HepG2 (cell line): Measurements from ENCODE around the gene KLHL11. TPM values are rescaled to one million over a fixed set of nuclear protein-coding genes. Genes with fewer than 3 reads are reported as not detected.

Source experiments
- ATAC-seq: fragments of 200-7000 bp; cut with Tn5 transposase; 3 replicates; pipeline ENCODE4 v1.9.1; 2020; ENCODE audit warnings: mild to moderate bottlenecking, moderate library complexity
- BruUV-seq: library from RNA; stranded (reverse); fragments of 400-500 nt; replicated peaks from 2 replicates; lab custom pipeline; 2021; lab: Mats Ljungman, UMichigan
- CTCF ChIA-PET: fragments of 300-600 bp; formaldehyde crosslinking; extraction: SDS; loops from one replicate; lab custom pipeline; 2021; ENCODE audit warnings: low total read pairs, inconsistent platforms, low intra/inter-chr PET ratio; lab: Yijun Ruan, JAX
- POLR2A ChIA-PET: fragments of 350-600 bp; sonication (Branson Sonifier 250); formaldehyde crosslinking; loops from one replicate; lab custom pipeline; 2020; ENCODE audit warnings: antibody characterized with exemption, inconsistent platforms; lab: Yijun Ruan, JAX
- DNase-seq: peaks from one replicate; pipeline ENCODE4 v3.0.0-alpha.2; 2015; ENCODE audit warnings: low spot score
- FAIRE-seq: peaks from 3 replicates; lab custom pipeline; 2011; peaks lifted over from hg19 to GRCh38; lab: Jason Lieb, UNC
- H2AFZ ChIP-seq: one replicate; pipeline ENCODE4 v1.6.1; 2011; ENCODE audit warnings: low read length, inconsistent platforms
- H3K27ac ChIP-seq: fragments of 300-600 bp; 3 replicates; pipeline ENCODE4 v1.8.0; 2011; ENCODE audit warnings: mixed run types, mild to moderate bottlenecking, mixed read lengths, low read length, inconsistent platforms; ENCODE audit not compliant: insufficient read depth; ENCODE audit errors: extremely low read length
- H3K27me3 ChIP-seq, 2 experiments: fragments of 200-600 bp in 1 of 2; 2 replicates in 1 of 2; 3 replicates in 1 of 2; pipeline versions ENCODE4 v1.6.0 to v1.8.0; 2011; ENCODE audit warnings: low read length in 2 of 2, mild to moderate bottlenecking in 2 of 2, moderate library complexity in 2 of 2, inconsistent platforms in 1 of 2; ENCODE audit not compliant: insufficient read depth in 2 of 2, control insufficient read depth in 1 of 2
- H3K36me3 ChIP-seq, 2 experiments: fragments of 200-600 bp in 1 of 2; replicated peaks in 1 of 2; 2 replicates in 1 of 2; 3 replicates in 1 of 2; pipeline versions ENCODE4 v1.5.1 to v1.8.0; 2011; ENCODE audit warnings: low read length in 2 of 2, inconsistent platforms in 1 of 2; ENCODE audit not compliant: insufficient read depth in 2 of 2, control insufficient read depth in 1 of 2
- H3K4me1 ChIP-seq: 2 replicates; pipeline ENCODE4 v1.5.1; 2012; ENCODE audit warnings: low read length, inconsistent platforms; ENCODE audit not compliant: insufficient read depth
- H3K4me2 ChIP-seq: 2 replicates; pipeline ENCODE4 v1.6.0; 2011; ENCODE audit warnings: low read depth, low read length, inconsistent platforms
- H3K4me3 ChIP-seq, 3 experiments: fragments of 200-600 bp in 1 of 3; sonication (generic), shearing (Covaris generic) in 1 of 3; replicated peaks in 1 of 3; 2 replicates each; pipeline ENCODE4 v1.5.1; 2011 to 2016; ENCODE audit warnings: low read length in 3 of 3, inconsistent platforms in 2 of 3, low read depth in 2 of 3, mild to moderate bottlenecking in 2 of 3, control low read depth in 1 of 3, mixed read lengths in 1 of 3; ENCODE audit not compliant: insufficient read depth in 1 of 3
- H3K79me2 ChIP-seq: one replicate; pipeline ENCODE4 v1.6.1; 2011; ENCODE audit warnings: low read length, inconsistent platforms; ENCODE audit not compliant: insufficient read depth
- H3K9ac ChIP-seq: 2 replicates; pipeline ENCODE4 v1.6.0; 2011; ENCODE audit warnings: mild to moderate bottlenecking, low read depth, low read length, inconsistent platforms; ENCODE audit not compliant: insufficient read depth
- H3K9me3 ChIP-seq: 2 replicates; pipeline ENCODE4 v1.5.1; 2012; ENCODE audit warnings: mild to moderate bottlenecking, low read length
- H4K20me1 ChIP-seq: 2 replicates; pipeline ENCODE4 v1.6.0; 2011; ENCODE audit warnings: inconsistent platforms, mild to moderate bottlenecking, low read length, moderate library complexity; ENCODE audit not compliant: insufficient read depth
- CEBPB ChIP-seq: IDR thresholded peaks from 2 replicates; pipeline ENCODE4 v1.6.1; 2011; ENCODE audit warnings: low read depth, low read length, improper control_type of control experiment, borderline replicate concordance
- CEBPG ChIP-seq: IDR thresholded peaks from 2 replicates; pipeline ENCODE4 v1.6.1; 2016
- POLR2AphosphoS2 ChIP-seq: IDR thresholded peaks from 2 replicates; pipeline ENCODE4 v1.6.1; 2011; ENCODE audit warnings: low read depth, low read length, improper control_type of control experiment
- ZNF276 ChIP-seq: sonication (generic); formaldehyde crosslinking; IDR thresholded peaks from 2 replicates; pipeline ENCODE4 v1.4.0; 2020; ENCODE audit warnings: mild to moderate bottlenecking, low read depth, missing genetic modification reagents
- ZNF781 ChIP-seq: sonication (generic); formaldehyde crosslinking; IDR thresholded peaks from 2 replicates; pipeline ENCODE4 v1.5.1; 2020; ENCODE audit warnings: borderline replicate concordance, mild to moderate bottlenecking, missing genetic modification reagents; ENCODE audit errors: not compliant biosample characterization
- WGBS: methylation state at CpG from one replicate; pipeline ENCODE4 v1.1.6; 2017; ENCODE audit warnings: low lambda C conversion rate; 5-methylcytosine and 5-hydroxymethylcytosine counted together
- in situ Hi-C: cut with HindIII; loops from 2 replicates; pipeline ENCODE4 v1.10.0; 2017; ENCODE audit warnings: low pct_unique_long_range_greater_than_20kb; ENCODE audit not compliant: extremely low pct_ligation_motif_present
- intact Hi-C: fragments of 100-400 bp; cut with micrococcal nuclease; formaldehyde crosslinking; loops from one replicate; pipeline ENCODE4 v1.10.0; 2022; ENCODE audit not compliant: unreplicated experiment
- polyA plus RNA-seq, 8 experiments: library from polyadenylated mRNA; depleted of rRNA in 3 of 8; stranded (reverse) in 7 of 8; unstranded in 1 of 8; fragments of >200 nt; fragmentation: Illumina TruSeq in 4 of 8; extraction: Trizol in 4 of 8; gene quantifications; 2 replicates each; pipeline versions ENCODE4 v1.2.1 to v1.2.3, GENCODE V29; 2011 to 2016; ENCODE audit warnings: low read depth in 4 of 8, missing spikeins in 1 of 8, mixed read lengths in 1 of 8; ENCODE audit not compliant: insufficient read depth in 1 of 8
- total RNA-seq, 5 experiments: library from RNA; depleted of rRNA; stranded (reverse); fragments of >200 nt; fragmentation: Illumina TruSeq; extraction: Trizol; gene quantifications; 2 replicates each; pipeline ENCODE4 v1.2.3, GENCODE V29; 2016; ENCODE audit warnings: low read depth in 1 of 5
- TF ChIP-seq, protein P1 (sequence below): sonication (generic); formaldehyde crosslinking; IDR thresholded peaks from 2 replicates; pipeline ENCODE4 v1.4.0; 2020; ENCODE audit warnings: missing genetic modification reagents

KLHL11 gene
- total and polyA plus RNA-seq, 2 of the 13 experiments (the other 11 are each of a cell fraction or from before 2014, with no cell fraction given), result 7.7 to 27.5 TPM

DNA sequence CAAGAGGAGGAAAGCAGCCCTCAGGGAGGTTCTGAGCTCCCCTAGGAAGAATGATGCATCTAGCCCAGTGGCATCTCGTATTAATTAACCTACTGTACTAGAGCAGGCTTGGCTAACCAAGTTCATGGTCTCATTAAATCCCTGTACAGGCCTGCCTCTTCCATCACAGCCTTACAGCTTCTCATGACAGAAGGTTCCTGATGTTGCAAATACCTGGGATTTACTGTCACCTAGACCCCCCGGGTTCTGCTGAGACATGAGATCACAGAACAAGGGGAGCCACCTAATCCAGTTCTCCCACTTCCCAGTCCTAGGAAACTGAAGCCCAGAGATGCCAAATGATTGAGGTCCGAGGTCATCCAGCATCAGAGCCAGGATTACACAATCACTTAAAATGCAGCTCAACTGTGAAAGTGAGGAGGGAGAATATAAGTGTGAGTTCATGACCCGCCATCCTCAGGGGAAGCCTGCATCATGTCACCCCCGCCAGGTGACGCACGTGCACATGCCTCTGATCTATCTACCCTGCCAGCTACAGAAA, 29.6 kb upstream of the KLHL11 start:
- Histone ChIP-seq H3K4me1 (peaks cover 25% of the 10 kb centered on the region), H4K20me1 (no peaks in the 10 kb centered on the region), H2AFZ (no peak overlapping the region), H3K79me2 (no peaks in the 10 kb centered on the region), H3K4me3 (no peak overlapping the region), H3K27me3 (no peaks in the 10 kb centered on the region), H3K4me2 (no peak overlapping the region), H3K36me3 (peaks cover 47 to 81% of the 10 kb centered on the region in 2 experiments), H3K9me3 (no peaks in the 10 kb centered on the region), H3K27ac (no peak overlapping the region), H3K9ac (no peak overlapping the region)
- CTCF ChIA-PET, result interaction anchor here (0.6 kb wide), 1 partner anchor 1361 kb away, joined by 3 read pairs; no protein-coding TSS in a partner anchor
- DNase-seq, result no peak
- WGBS, result 77% methylated on average over 7 of the region's 7 CpGs
- intact Hi-C loops (no loop called here), in situ Hi-C loops (no loop called here)
- peak; percentile 89 for TF ChIP-seq CEBPB
- no peak for TF ChIP-seq ZNF781 (CRISPR knock-in tag)
- TF ChIP-seq, protein P1, sequence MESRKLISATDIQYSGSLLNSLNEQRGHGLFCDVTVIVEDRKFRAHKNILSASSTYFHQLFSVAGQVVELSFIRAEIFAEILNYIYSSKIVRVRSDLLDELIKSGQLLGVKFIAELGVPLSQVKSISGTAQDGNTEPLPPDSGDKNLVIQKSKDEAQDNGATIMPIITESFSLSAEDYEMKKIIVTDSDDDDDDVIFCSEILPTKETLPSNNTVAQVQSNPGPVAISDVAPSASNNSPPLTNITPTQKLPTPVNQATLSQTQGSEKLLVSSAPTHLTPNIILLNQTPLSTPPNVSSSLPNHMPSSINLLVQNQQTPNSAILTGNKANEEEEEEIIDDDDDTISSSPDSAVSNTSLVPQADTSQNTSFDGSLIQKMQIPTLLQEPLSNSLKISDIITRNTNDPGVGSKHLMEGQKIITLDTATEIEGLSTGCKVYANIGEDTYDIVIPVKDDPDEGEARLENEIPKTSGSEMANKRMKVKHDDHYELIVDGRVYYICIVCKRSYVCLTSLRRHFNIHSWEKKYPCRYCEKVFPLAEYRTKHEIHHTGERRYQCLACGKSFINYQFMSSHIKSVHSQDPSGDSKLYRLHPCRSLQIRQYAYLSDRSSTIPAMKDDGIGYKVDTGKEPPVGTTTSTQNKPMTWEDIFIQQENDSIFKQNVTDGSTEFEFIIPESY (CRISPR knock-in tag), result peak; percentile 87; the same call in 1 of the 2 replicates
- TF ChIP-seq CEBPG, result peak; percentile 68; the same call in 1 of the 2 replicates
- TF ChIP-seq POLR2AphosphoS2, result no peak
- TF ChIP-seq ZNF276 (CRISPR knock-in tag), result no peak
- FAIRE-seq, result peak; percentile 42
- POLR2A ChIA-PET, result interaction anchor here (0.6 to 2.8 kb wide), 7 partner anchors 13 to 863 kb away, joined by 3 to 16 read pairs (median 4); partner anchors contain the start of genes ACLY, CNP, KLHL11 and ODAD4
- BruUV-seq, result no TSS peak
- no peak for ATAC-seq
